ENCODE results near the gene NFATC2IP.

The NFATC2IP gene

GRCh38 chr16:28923652-28924398 lies 26.9 kb upstream of the NFATC2IP start:
- no peaks in the 10 kb centered on the region for H4K20me1 ChIP-seq (ENCODE audit: insufficient read depth, low read length)
- H3K9me2 ChIP-seq (replicated peaks; ENCODE audit: insufficient read depth, low read length): no peaks in the 10 kb centered on the region
- peaks cover 16% of the 10 kb centered on the region for H3K4me1 ChIP-seq (ENCODE audit: low read length)
- TF ChIP-seq CTCF (IDR thresholded peaks at IDR 0.05; ENCODE audit: low read length) (no peak), EZH2 (optimal IDR thresholded peaks at IDR 0.05; ENCODE audit: low read depth, low read length) (no peak), EZH2phosphoT487 (IDR thresholded peaks at IDR 0.05; ENCODE audit: low read length) (no peak)
- peak overlapping the region; percentile 95 for H2AFZ ChIP-seq (ENCODE audit: low read length)
- H3K36me3 ChIP-seq (replicated peaks; ENCODE audit: insufficient read depth, low read length): peaks cover 3% of the 10 kb centered on the region; the same call in 1 of the 2 replicates
- H3F3A ChIP-seq (ENCODE audit: insufficient read depth, low read length): peaks cover 21% of the 10 kb centered on the region
- no peaks in the 10 kb centered on the region for H3K27me3 ChIP-seq (replicated peaks; ENCODE audit: insufficient read depth, low read length)
- H3K4me3 ChIP-seq (ENCODE audit: low read length): peak overlapping the region; percentile 87
- peak; percentile 79 for DNase-seq
- peaks cover 21% of the 10 kb centered on the region for H3K79me2 ChIP-seq (ENCODE audit: low read length)
- H3K9me3 ChIP-seq (replicated peaks; ENCODE audit: insufficient read depth, low read length): no peaks in the 10 kb centered on the region
- H3K9ac ChIP-seq (ENCODE audit: low read length): peak overlapping the region; percentile 73
- H3K4me2 ChIP-seq (ENCODE audit: low read depth, low read length): peak overlapping the region; percentile 100
- H3K27ac ChIP-seq (ENCODE audit: low read length): peak overlapping the region; percentile 93

- peak overlapping the region; percentile 93 for H3K27ac ChIP-seq (ENCODE audit: low read length)
- no peaks in the 10 kb centered on the region for H3K9me3 ChIP-seq (replicated peaks; ENCODE audit: insufficient read depth, low read length)
Measured at GRCh38 chr16:28924399-28924761, 26.4 kb upstream of the NFATC2IP start.

GRCh38 chr16:28924762-28925385 lies 25.9 kb upstream of the NFATC2IP start, which contains the start of gene RABEP2:
TSS of gene RABEP2 (minus strand) at chr16:28925238. CDS start at chr16:28925163, 75 bp downstream.
- Histone ChIP-seq H3K9me2 (replicated peaks; ENCODE audit: insufficient read depth, low read length) (no peaks in the 10 kb centered on the region), H4K20me1 (ENCODE audit: insufficient read depth, low read length) (no peaks in the 10 kb centered on the region), H3K36me3 (replicated peaks; ENCODE audit: insufficient read depth, low read length) (peaks cover 3% of the 10 kb centered on the region; the same call in 1 of the 2 replicates), H3K27ac (ENCODE audit: low read length) (peak within 1 kb of the TSS; percentile 93), H3K79me2 (ENCODE audit: low read length) (peaks cover 21% of the 10 kb centered on the region), H3K9ac (ENCODE audit: low read length) (peak within 1 kb of the TSS; percentile 95), H3K4me3 (ENCODE audit: low read length) (peak within 1 kb of the TSS; percentile 87), H3K9me3 (replicated peaks; ENCODE audit: insufficient read depth, low read length) (no peaks in the 10 kb centered on the region), H3K27me3 (replicated peaks; ENCODE audit: insufficient read depth, low read length) (no peaks in the 10 kb centered on the region), H3K4me1 (ENCODE audit: low read length) (peaks cover 16% of the 10 kb centered on the region), H2AFZ (ENCODE audit: low read length) (peak within 1 kb of the TSS; percentile 95), H3F3A (ENCODE audit: insufficient read depth, low read length) (peaks cover 21% of the 10 kb centered on the region), H3K4me2 (ENCODE audit: low read depth, low read length) (peak within 1 kb of the TSS; percentile 100)
- DNase-seq: peak; percentile 94
- TF ChIP-seq EZH2 (optimal IDR thresholded peaks at IDR 0.05; ENCODE audit: low read depth, low read length): no peak
- no peak for TF ChIP-seq EZH2phosphoT487 (IDR thresholded peaks at IDR 0.05; ENCODE audit: low read length)
- TF ChIP-seq CTCF (IDR thresholded peaks at IDR 0.05; ENCODE audit: low read length): no peak

More at GRCh38 chr16:28924399-28924761, 26.4 kb upstream of the NFATC2IP start:
- Histone ChIP-seq H4K20me1 (ENCODE audit: insufficient read depth, low read length) (no peaks in the 10 kb centered on the region), H3K4me3 (ENCODE audit: low read length) (peak overlapping the region; percentile 87), H3K9me2 (replicated peaks; ENCODE audit: insufficient read depth, low read length) (no peaks in the 10 kb centered on the region), H3F3A (ENCODE audit: insufficient read depth, low read length) (peaks cover 21% of the 10 kb centered on the region), H3K27me3 (replicated peaks; ENCODE audit: insufficient read depth, low read length) (no peaks in the 10 kb centered on the region), H3K36me3 (replicated peaks; ENCODE audit: insufficient read depth, low read length) (peaks cover 3% of the 10 kb centered on the region; the same call in 1 of the 2 replicates), H3K9ac (ENCODE audit: low read length) (peak overlapping the region; percentile 73), H3K4me1 (ENCODE audit: low read length) (peaks cover 16% of the 10 kb centered on the region), H3K4me2 (ENCODE audit: low read depth, low read length) (peak overlapping the region; percentile 100), H2AFZ (ENCODE audit: low read length) (peak overlapping the region; percentile 95), H3K79me2 (ENCODE audit: low read length) (peaks cover 21% of the 10 kb centered on the region)
- DNase-seq: no peak
- TF ChIP-seq EZH2 (optimal IDR thresholded peaks at IDR 0.05; ENCODE audit: low read depth, low read length) (no peak), EZH2phosphoT487 (IDR thresholded peaks at IDR 0.05; ENCODE audit: low read length) (no peak), CTCF (IDR thresholded peaks at IDR 0.05; ENCODE audit: low read length) (peak; percentile 35)

Data from MM.1S (cell line).